ENCODE data around the gene RCOR3.
"Not testable (repeated sequence)": the region's sequence is repeated elsewhere in the genome, so short reads cannot be mapped to it uniquely, and the experiment has no call there.

RCOR3 gene

DNA sequence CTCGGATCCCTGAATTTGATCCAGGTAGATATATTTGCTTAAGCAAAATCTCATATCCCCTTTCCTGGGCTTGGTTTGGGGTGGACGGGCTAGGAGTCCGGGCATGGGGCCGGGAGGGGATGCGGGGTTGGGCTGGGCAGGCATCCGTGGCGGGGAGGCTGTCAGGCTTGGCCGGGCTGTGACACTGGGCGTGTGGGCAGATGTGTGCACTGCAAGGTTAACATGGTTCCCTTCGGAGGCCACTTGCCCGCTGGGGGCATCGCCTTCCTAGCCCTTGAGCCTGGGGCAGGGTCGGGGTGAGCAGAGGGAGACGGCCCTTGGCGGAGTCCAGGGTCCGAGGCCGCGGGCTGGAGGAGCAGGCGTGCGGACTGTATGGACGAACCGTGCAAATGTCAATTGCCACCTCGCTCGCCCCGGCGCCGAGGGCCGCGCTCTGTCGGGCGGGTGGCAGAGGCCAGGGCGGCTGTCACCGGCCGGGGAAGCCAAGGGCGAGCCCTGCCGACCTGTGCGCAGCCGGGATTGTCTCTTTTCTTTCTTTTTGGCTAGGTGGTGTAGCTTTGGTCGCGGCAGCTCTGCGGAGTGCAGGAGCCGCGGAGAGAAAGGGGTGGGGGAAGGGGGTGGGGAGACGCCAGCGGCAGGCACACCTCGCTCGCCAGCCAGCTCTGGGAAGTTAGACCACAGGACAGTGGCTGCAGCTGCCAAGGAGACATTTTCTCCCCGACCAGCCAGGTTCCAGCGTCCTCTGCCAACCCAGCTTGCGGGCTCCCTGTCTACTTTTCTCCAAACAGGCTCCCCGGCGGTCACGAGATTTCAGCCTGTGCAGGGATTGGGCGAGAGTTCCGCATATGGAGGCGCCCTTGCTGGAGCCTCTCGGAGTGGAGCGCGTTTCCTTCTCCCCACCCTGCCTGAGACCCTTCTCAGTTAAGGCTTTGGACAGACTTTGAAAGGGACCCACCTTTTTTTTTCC, 1.3 kb downstream of the RCOR3 start:
- DNase-seq, result peak; percentile 13 to 40 (median 16)

DNA sequence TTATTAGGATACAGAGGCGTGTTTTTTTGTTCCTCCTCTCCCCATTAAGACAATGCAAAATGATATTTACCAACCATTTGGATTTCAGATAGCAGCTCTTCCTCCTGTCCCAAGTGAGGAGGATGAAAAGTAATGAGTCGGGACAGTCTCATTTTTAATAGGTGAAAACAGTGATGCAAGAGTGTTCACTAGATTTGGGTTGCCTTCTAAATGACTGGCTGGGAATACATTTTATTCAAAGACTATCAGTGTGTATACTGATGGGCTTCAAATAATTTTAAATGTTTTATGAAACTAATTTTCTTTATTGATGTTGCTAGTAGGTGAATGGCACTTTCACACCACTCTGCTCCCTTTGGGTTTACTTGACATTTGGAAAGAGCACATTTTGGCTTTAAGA, 2.1 kb downstream of the RCOR3 start:
- no peak for DNase-seq

GRCh38 chr1:211263022-211263421, 3.9 kb downstream of the RCOR3 start:
- DNase-seq, result not testable (repeated sequence)

GRCh38 chr1:211267204-211267857, 8.2 kb downstream of the RCOR3 start:
- no peak for DNase-seq

GRCh38 chr1:211279340-211279739, 20.2 kb downstream of the RCOR3 start:
- DNase-seq, result no peak

DNA sequence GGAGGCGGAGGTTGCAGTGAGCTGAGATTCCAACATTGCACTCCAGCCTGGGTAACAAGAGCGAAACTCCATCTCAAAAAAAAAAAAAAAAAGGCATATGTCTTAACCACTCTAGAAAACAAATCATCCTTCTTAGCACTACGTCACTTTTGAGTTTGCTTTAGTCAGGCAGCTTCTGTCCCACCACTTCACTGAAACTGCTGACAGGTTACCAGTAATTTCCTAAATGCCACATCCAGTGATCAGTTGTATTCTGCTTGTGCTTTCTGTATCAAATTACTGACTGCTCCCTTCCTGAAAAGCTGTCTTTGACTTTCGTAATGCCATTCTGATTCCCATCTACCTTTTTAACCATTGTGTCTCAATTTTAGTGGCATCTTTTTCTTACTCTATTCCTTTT, 21.7 kb downstream of the RCOR3 start:
- DNase-seq, result no peak

- no peak for DNase-seq
These were observed 22.3 kb downstream of the RCOR3 start for GRCh38 chr1:211281320-211282022.

DNA sequence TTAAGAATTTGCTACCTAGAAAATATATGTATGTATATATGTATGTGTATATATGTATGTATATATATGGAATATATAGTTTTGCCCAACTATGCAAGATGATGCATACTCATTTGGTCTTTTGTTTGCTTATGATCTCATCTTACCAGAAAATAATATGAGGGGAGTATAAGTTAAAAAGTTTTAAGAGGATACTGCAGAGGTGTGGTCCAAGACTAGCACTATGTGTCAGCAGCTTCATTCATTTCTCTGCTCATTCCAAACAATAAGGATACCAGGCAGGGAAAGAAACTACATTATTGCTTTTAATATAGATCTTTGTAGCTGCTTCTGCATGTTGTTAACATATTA, 22.8 kb downstream of the RCOR3 start:
- no peak for DNase-seq

- no peak for DNase-seq
These were observed 26.0 kb downstream of the RCOR3 start for GRCh38 chr1:211285196-211285595.

DNA sequence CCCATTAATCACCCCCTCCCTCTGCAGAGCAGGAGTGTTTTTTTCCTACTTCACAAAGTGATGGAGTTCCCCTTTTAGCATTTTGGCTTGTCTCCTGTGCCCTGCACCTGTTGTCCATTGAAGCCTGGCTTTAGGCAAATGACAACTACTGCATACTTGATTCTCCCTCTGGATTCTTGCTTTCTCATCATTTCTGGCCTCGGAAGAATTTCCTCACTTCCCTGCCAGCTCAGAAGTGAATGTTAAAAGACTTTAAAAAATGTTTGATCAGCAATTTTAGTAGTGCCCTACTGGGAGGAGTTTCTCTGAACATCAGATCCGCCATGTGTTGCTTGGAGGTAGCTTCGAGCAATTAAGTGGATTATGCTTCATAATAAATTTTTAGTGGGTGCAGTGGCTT, 28.1 kb downstream of the RCOR3 start:
- DNase-seq, result no peak

DNA sequence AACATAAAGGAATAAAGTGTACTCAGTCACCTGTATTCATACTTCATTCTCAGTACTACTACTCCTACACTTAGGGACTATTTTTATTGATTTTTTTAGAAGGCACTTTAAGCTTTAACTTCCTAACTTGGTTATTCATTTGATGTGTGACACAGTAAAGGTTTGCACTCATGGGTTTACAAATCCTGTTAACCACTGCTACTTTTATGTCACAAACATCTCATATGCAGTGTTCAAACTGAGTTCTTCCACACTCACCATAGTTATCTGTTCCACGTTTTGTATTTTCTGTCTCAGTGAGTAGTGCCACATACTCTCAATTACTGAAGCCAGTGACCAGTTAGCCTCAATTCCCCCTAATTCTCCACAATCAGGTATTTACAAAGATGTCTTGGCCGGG, 33.2 kb downstream of the RCOR3 start:
- no peak for DNase-seq

GRCh38 chr1:211296396-211296795, 37.2 kb downstream of the RCOR3 start:
- no peak for DNase-seq

DNA sequence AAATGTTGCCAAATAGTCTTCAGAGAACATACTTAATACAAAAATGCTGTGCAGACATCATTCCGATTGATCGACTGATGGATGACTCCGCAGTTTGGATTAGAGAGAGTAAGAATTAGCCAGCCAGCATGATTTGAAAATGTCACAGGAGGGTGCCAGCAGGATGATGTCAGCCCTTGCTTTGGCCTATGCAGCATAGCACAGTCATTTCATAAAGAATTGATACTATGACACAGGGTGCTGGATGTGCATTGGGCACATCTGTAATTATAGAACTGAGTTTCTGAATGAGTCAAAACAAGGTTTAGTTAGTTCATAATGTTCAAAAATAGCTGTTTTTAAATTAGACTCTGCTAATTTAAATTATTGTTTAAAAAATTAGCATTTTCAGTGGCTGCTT, 45.9 kb downstream of the RCOR3 start:
- DNase-seq, result peak in 1 of 4 experiments; percentile 19

- no peak for DNase-seq
These were observed 50.5 kb downstream of the RCOR3 start for GRCh38 chr1:211309617-211310016.

- DNase-seq, result no peak
These were observed 54.2 kb downstream of the RCOR3 start for GRCh38 chr1:211313392-211313791.

DNA sequence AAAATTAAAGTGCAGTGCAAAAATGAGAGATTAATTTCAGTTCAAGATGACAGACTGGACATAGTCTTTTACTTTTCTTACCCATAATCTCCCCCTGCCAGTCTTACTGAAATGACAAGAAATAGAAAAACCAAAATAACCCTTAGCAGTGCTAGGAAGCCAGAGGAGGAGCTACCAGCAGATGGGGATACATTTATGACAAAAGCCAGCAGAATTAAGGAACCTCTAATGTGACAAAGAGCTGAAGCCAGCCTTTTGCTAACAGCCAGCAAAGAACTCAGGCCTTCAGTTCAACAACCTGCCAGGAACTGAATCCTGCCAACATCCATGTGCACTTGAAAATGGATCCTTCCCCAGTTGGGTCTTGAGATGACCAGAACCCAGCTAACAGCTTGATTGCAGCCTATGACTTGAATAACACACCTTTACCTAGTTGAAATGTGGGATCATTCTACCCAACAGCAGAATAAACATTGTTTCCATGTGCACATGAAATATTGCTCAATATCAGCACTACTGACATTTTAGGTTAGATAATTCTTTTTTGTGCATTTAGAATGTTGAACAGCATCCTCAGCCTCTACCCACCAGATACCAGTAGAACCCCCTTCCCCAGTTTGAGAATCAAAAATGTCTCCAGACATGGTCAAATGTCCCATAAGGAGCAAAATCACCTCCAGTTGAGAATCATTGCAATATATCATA, 59.6 kb downstream of the RCOR3 start:
- no peak for DNase-seq

- DNase-seq, result no peak
These were observed 60.7 kb downstream of the RCOR3 start for GRCh38 chr1:211319892-211320291.

DNA sequence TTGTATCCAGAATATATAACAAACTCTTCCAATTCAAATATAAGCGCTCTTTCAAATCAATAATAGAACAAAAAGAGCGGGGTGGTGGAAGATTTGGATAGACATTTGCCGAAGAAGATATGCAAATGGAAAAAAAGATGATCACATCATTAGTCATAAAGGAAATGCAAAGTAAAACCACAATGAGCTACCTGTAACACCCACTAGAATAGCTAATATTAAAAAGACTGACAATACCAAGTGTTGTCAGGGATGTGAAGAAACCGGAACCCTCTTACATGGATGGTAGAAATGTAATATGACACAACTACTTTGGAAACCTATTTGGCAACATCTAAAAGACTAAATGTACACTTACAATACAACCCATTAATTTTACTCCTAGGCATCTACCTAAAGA, 61.8 kb downstream of the RCOR3 start:
- no peak for DNase-seq

- DNase-seq, result not testable (repeated sequence)
These were observed 62.5 kb downstream of the RCOR3 start for GRCh38 chr1:211321646-211322045.

DNA sequence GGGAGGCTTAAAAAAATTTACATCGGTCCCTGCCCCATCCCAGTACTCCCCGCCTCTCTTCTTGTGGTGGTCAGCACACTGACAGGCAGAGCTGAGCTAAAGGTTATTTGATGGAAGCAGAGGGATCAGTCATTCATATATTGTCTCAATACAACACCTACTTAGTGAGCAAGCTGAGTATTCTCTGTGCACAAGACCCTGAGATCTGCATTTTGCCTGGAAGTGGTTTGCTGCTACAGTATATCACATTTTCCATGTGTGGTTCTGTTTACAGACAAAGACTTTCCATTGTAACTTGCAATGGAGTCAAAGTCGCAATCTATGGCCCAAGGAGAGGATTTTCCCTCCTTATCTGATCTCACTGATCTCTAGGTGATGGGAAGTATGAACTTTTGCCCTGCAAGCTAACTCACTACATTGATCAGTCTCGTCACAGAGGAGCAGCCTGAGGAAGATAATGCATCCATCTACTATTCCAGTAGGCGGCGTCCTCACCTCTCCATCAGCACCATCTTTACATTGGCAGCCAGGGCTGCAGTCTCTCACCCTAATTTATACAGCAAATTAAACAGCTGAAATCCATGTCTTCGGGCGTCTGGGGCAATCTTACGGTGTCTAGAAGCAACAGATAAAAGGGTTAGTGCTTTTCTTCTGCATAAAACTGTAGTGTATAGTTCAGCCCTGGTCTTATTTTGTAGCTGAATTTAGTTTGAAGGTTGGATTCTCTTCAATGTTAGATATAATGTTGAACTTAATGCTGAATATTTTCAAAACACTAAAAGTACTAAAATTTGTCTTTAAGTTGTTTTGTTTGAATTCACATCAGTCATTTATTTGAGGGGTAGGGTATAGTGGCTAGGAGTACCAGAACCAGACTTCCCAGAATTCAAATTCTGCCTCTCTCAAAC, 64.2 kb downstream of the RCOR3 start:
- peak; percentile 12 to 43 (median 32) for DNase-seq

- DNase-seq, result no peak
These were observed 66.0 kb downstream of the RCOR3 start for GRCh38 chr1:211324992-211325775.

All from activated CD4-positive, CD25-positive, alpha-beta regulatory T cell (primary cell).